ENCODE measurements around the gene TLCD2.
"Not testable (repeated sequence)": the region's sequence is repeated elsewhere in the genome, so short reads cannot be mapped to it uniquely, and the experiment has no call there.

TLCD2 gene

GRCh38 chr17:1709971-1710806, at the start of gene TLCD2:
Gene TLCD2, minus strand, starts transcription at chr17:1710377. Its CDS starts 135 bp downstream, at chr17:1710242.
- DNase-seq (ENCODE audit: low read depth) = no peak

GRCh38 chr17:1759529-1759928, 49.4 kb upstream of the TLCD2 start:
- DNase-seq (ENCODE audit: low read depth) = no peak

GRCh38 chr17:1758807-1759206, 48.6 kb upstream of the TLCD2 start:
- no peak for DNase-seq (ENCODE audit: low read depth)

- DNase-seq (ENCODE audit: low read depth) = no peak
Measured at GRCh38 chr17:1755827-1756262, 45.7 kb upstream of the TLCD2 start.

GRCh38 chr17:1755252-1755826, 45.2 kb upstream of the TLCD2 start:
- DNase-seq (ENCODE audit: low read depth) = no peak

GRCh38 chr17:1754430-1755112, 44.4 kb upstream of the TLCD2 start:
- no peak for DNase-seq (ENCODE audit: low read depth)

- no peak for DNase-seq (ENCODE audit: low read depth)
Measured at GRCh38 chr17:1753767-1754429, 43.7 kb upstream of the TLCD2 start.

GRCh38 chr17:1752425-1753262, 42.5 kb upstream of the TLCD2 start:
- DNase-seq (ENCODE audit: low read depth) = no peak

- DNase-seq (ENCODE audit: low read depth) = no peak
Measured at GRCh38 chr17:1750628-1751027, 40.5 kb upstream of the TLCD2 start.

- DNase-seq (ENCODE audit: low read depth) = no peak
Measured at GRCh38 chr17:1746975-1747543, 36.9 kb upstream of the TLCD2 start.

GRCh38 chr17:1745513-1746020, 35.4 kb upstream of the TLCD2 start:
- no peak for DNase-seq (ENCODE audit: low read depth)

GRCh38 chr17:1744551-1745512, 34.7 kb upstream of the TLCD2 start:
- no peak for DNase-seq (ENCODE audit: low read depth)

- DNase-seq (ENCODE audit: low read depth) = no peak
Measured at GRCh38 chr17:1743088-1743439, 32.9 kb upstream of the TLCD2 start.

GRCh38 chr17:1742371-1743087, 32.4 kb upstream of the TLCD2 start, which contains the start of gene SERPINF2:
Gene SERPINF2, plus strand, starts transcription at chr17:1742871. Its CDS starts 2,125 bp downstream, at chr17:1744996.
- no peak for DNase-seq (ENCODE audit: low read depth)

GRCh38 chr17:1741899-1742298, 31.7 kb upstream of the TLCD2 start:
- DNase-seq (ENCODE audit: low read depth) = not testable (repeated sequence)

- no peak for DNase-seq (ENCODE audit: low read depth)
Measured at GRCh38 chr17:1737531-1738291, 27.5 kb upstream of the TLCD2 start.

- DNase-seq (ENCODE audit: low read depth) = peak; percentile 48
Measured at GRCh38 chr17:1736348-1737281, 26.4 kb upstream of the TLCD2 start.
